Cardiac septum (tissue), 1 donor: ENCODE results near the gene CNOT6. TPM values are rescaled to one million over a fixed set of nuclear protein-coding genes. Genes with fewer than 3 reads are reported as not detected.
A peak's percentile ranks its signal among the peaks of the same experiment; 100 is the strongest.
"Not testable (repeated sequence)": the region's sequence is repeated elsewhere in the genome, so short reads cannot be mapped to it uniquely, and the experiment has no call there.

Experiments
- DNase-seq: peaks from one replicate; pipeline ENCODE4 v3.0.0-alpha.2; 2020; ENCODE audit warnings: low spot score
- intact Hi-C: fragments of 100-400 bp; cut with DNase I; formaldehyde crosslinking; loops from one replicate; pipeline ENCODE4 v1.14.0; 2022
- long read RNA-seq: library from polyadenylated mRNA; unstranded; transcript quantifications from one replicate; pipeline ENCODE4 v2.0.0, GENCODE V29; 2021
- total RNA-seq: library from RNA; stranded (reverse); fragmentation: NEBNext Ultra II Directional; extraction: Animal tissue kit (Norgen Biotek cat#: 25700); gene quantifications from one replicate; pipeline ENCODE4 v1.2.1, GENCODE V29; 2021
- donor health status: DM: no; HTN: no; CAD: no.

Gene CNOT6
- total RNA-seq, result 18.4 TPM
- long read RNA-seq, full-length matches to known transcripts, result 5 of 11 reads
- long read RNA-seq, partial matches to known transcripts, result 1 of 11 reads
- long read RNA-seq, other reads (novel, unspliced or antisense), result 5 of 11 reads

DNA sequence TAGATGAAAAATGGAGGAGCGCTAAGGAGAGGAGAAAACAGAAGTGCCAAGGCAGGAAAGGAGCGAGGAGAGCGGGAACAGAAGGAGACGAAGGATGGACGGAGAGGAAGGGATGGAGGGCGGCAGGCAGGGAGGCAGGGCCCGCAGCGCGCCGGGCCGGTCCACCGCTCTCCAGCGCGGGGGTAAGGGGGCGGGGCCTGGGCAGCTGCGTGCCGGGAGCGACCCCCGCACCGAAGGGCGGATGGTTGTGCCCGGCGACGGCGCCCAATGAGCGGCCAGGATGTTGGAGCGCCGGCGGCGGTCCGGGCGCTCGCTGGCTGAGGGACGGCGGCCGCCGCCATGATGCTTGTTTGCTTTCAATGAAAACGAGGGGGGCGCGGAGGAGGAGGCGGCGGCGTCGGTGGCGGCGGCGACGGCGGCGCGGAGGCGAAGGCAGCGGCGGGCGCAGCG, at the start of gene CNOT6:
TSS of gene CNOT6 (plus strand) at position 320 of the 450 bp plus-strand sequence. CDS start 34,898 bp downstream, outside the sequence.
- DNase-seq, result peak; percentile 96
- intact Hi-C loops, result no loop called here

DNA sequence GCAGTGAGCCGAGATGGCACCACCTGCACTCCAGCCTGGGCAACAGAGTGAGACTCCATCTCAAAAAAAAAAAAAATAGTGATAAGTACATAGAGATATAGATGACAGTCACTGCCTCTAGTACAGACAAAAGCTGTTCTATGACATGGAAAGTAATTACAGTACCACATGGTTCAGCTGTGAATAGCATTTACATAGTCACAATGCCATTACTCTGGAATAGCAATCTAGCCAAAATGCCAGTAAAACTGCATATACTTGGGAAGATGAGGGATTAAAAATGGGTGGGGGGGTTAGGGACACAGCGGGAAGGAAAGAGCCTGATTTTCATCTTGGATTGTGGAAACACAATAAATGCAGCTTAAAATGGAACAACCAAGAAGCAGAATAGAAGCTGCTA, 39.4 kb upstream of the CNOT6 start:
- intact Hi-C loops, result no loop called here
- no peak for DNase-seq

DNA sequence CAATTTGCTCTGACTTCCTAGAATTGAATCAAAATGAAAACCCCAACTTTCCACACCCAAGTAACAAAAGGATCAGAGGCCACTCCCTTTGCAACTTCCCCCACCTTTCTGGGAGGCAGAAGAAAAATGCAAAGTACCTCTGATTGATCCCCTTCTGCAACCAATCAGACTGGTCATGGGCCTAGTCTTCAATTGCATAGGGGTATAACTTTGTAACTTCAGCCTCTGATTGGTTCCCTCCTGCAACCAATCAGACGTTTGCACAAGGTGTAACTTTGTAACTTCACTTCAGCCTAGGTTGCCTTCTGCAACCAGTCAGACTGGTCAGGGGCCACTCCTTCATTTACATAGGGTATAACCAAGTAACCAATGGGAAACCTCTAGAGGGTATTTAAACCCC, 38.3 kb upstream of the CNOT6 start:
- no peak for DNase-seq
- intact Hi-C loops, result no loop called here

DNA sequence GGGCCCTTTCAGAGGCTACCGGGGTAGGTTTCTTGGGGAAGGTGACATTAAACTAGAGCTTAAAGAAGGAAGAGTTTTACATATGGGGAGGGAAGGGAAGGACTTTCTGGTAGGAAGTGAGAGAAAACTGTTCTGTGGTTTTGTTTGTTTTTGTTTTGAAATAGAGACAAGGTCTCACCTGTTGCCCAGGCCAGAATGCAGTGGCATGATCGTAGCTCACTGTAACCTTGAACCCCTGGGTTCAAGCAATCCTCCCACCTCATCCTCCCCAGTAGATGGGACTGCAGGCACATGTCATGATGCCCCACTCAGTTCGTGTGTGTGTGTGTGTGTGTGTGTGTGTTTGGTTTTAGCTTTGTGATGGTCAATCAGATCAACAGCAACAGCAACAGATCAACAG, 37.4 kb upstream of the CNOT6 start:
- intact Hi-C loops, result no loop called here
- DNase-seq, result no peak

DNA sequence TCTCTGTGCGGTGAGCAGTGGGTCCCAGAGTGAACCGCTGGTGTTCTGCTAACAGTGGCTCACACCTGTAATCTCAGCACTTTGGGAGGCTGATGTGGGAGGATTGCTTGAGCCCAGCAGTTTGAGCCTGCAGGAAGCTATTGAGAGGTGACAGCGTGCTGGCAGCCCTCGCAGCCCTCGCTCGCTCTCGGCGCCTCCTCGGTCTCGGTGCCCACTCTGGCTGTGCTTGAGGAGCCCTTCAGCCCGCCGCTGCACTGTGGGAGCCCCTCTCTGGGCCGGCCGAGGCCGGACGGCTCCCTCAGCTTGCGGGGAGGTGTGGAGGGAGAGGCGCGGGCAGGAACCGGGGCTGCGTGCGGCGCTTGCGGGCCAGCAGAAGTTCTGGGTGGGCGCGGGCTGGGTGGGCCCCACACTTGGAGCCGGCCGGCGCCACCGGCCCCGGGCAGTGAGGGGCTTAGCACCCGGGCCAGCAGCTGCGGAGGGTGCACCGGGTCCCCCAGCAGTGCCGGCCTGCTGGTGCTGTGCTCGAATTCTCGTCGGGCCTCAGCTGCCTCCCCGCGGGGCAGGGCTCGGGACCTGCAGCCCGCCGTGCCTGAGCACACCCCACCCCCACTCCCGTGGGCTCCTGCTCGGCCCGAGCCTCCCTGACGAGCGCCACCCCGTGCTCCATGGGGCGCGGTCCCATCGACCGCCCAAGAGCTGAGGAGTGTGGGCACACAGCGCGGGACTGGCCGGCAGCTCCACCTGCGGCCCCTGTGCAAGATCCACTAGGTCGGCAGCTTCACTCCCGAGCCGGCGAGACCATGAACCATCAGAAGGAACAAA, 35.1 kb upstream of the CNOT6 start:
- DNase-seq, intact Hi-C loops: not testable (repeated sequence)

DNA sequence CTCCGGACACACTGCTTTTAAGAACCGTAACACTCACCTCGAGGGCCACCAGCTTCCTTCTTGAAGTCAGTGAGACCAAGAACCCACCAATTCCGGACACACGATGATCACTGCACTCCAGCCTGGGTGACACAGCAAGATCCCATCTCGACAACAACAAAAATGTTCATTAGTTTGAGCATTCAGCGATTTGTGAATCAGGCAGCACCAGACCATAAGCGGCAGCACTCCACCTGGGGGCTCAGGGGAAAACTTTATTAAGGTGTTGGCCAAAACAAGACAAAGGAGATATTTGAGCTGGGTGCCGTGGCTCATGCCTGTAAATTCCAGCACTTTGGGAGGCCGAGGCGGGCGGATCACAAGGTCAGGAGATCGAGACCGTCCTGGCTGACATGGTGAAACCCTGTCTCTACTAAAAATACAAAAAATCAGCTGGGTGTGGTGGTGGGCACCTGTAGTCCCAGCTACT, 34.5 kb upstream of the CNOT6 start:
- DNase-seq, intact Hi-C loops: not testable (repeated sequence)

DNA sequence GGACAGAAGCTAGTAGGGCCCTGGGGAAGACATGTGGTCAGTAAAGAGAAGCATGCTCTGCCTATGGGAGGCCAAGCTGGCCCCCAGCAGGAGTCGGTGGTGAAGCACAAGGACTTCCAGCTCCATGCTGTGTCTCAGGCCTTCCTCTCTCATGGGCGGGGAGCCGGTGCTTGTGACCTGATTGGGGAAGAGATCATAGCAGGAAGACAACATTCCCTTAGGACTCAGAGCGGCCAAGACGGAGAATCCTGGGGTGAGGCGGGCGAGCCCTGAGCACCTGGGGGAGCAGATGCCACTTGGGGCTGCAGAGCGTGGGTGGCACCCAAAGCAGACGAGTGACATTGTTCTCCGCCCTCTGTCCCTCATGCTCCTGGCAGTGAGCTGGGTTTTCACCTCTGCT, 33.3 kb upstream of the CNOT6 start:
- intact Hi-C loops, result no loop called here
- DNase-seq, result no peak

DNA sequence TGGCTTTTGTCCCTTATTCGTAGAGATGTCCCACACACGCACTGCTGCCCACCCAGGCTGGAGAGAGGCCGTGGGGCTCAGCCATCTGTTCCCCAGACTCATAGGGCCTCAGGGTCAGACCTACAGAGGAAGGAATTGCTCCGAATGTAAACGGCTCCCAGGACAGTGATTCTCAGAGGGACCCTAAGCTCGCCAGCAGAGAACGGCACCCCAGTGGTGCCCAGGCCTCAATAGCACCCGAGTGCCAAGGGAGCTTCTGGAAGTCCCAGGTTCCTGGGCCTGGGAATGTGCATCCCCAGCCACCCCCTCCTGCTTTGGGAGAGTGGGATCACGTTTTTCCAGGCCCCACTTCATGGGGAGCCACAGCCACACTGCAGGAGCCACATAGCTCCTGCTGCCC, 32.9 kb upstream of the CNOT6 start:
- intact Hi-C loops, result no loop called here
- no peak for DNase-seq

DNA sequence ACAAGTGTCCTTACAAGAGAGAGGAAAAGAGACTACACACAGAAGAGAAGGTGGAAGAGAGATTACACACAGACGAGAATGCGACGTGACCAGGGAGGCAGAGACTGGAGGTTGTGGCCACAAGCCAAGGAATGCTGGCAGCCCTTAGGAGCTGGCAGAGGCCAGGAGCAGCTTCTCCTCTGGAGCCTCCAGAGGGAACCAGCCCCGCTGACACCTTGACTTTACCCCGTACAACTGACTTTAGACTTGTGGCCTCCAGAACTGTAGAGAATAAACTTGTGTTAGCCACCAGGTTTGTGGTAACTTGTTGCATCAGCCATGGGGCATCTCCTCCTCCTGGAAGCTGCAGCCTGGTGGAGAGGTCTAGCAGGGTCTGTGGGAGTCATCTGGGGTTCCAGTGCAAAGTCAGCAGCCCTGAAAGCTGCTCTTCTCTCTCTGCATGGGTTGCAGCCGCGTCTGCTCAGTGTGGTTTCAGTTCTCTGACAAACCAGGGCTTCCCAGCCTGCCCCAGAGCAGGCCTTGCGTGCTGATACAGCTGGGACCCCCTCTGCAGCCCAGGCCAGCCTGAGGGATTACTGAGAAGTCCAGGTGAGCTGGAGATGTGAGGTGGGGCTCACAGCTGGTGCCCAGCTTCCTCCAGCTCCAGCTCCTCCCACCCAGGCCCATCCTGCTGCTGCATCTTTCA, 30.8 kb upstream of the CNOT6 start:
- intact Hi-C loops, result no loop called here
- DNase-seq, result no peak

DNA sequence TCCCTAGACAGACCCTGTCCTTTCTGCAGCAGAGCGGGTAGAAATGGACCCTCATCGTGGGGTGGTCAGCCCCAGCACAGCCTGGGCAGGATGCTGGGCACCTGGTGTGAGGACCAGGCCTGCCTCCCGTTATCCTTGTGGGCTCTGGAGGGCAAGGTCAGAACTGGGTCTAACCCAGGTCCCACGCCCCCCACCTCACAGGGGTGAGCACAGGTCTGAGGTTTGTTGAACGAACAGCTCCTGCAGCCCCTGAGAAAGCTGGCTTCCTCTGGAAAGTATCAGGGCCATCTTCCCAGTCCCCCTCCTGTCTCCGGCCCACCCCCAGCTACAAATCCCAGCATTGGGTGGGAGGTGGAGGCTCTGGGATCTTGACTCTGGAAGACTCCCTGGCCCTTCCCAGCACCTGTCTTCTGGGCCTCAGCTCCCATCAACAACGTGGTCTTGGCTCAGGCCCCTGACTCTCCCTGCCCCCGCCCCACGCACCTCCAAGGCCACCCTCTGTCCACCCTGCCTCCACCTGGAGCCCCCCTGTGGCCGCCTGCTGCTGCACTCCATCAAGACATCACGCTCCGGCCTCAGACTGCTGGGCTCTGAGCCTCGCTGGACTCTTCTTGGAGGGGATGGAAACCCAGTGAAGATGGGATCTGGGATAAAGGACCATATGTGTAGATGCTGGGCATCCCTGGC, 30.1 kb upstream of the CNOT6 start:
- intact Hi-C loops, result no loop called here
- DNase-seq, result no peak

DNA sequence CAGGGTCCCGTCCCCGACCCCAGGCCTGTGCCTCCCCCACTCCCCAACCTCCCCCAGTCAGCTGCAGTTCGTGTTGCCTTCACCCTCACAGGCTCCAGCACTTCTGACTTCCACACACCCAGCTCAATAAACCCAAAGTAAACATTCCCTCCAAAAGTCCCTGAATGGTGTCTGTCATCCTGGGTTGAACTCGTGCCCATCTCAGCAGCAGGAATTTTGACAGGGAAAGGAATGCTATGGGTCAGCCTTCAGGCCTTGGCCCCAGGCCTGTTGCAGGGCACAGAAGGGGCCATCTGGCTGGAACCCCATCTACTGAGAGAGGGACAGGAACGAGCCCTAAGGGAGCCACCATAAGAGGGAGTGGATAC, 29.6 kb upstream of the CNOT6 start:
- no peak for DNase-seq
- intact Hi-C loops, result no loop called here

DNA sequence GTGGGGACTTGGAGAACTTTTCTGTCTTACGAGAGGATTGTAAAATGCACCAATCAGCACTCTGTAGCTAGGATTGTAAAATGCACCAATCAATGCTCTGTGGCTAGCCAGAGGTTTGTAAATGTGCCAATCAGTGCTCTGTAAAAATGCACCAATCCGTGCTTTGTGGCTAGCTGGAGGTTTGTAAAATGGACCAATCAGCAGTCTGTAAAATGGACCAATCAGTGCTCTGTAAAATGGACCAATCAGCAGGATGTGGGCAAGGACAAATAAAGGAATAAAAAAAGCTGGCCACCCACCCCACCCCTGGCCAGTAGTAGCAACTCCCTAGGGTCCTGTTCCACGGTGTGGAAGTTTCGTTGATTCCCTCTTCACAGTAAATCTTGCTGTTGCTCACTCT, 29.1 kb upstream of the CNOT6 start:
- intact Hi-C loops, DNase-seq: not testable (repeated sequence)

DNA sequence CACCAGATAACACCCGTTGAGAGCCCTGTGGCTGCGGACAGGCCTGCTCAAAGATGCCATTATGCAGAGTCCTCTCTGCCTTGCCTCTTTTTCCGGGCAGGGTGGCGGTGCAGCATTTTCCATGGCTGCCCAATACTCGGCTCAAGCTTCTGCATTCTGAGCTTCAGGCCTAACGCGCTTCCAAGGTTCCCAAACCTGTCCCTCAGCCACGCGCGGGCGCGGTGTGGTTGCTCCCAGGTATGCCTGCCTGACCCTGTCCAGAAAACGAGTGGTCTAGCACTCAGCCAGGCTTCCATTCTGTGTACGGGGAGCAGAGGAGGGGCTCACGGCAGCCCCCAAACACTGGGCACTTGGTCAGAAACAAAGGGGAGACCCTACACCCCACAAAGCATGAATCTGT, 27.9 kb upstream of the CNOT6 start:
- intact Hi-C loops, result no loop called here
- DNase-seq, result peak; percentile 62

DNA sequence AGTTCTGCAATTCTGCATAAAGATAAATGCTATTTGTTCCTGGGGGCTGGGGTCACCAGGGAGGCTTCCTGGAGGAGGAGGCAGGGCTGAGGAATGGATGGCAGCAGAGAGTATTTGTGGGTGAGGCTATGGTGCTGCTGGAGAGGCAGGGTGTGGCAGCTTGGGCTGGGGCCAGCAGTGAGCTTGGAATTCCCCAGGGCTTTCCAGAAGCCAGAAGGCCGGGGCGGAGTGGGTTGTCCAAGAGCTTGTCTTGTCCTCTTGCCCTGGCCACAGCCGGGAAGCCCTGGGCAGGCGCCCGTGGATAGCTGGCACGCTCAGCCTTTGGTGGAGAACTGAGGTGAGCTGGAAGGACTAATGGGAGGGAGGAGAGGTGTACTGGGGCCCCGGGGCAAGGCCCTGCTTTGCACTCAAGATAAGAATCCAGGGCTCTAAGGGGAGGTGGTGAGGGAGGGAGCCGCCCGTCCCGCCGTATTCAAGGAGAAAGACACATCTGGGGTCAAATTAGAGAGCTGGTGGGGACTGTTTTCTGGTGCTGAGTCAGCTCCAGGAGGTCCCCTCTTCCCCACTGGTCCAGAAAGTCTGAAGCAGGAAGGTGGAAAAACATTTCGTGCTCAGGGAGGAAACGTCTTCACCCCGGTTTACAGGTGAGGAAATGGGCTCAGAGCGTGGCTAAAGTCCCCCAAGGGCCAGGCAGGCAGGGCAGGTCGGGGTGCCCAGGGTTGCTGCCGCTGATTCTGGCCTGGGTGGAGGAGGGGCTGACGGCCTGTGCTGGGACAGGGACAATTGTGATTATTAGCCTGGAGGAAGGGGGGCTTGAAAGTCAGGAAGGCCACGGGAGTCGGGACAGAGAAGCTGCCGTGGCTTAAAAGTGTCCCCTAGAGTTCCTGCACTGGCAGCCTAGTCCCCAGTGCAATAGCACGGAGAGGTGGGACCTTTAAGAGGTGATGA, 26.9 kb upstream of the CNOT6 start:
- intact Hi-C loops, result no loop called here
- peak; percentile 69 for DNase-seq

DNA sequence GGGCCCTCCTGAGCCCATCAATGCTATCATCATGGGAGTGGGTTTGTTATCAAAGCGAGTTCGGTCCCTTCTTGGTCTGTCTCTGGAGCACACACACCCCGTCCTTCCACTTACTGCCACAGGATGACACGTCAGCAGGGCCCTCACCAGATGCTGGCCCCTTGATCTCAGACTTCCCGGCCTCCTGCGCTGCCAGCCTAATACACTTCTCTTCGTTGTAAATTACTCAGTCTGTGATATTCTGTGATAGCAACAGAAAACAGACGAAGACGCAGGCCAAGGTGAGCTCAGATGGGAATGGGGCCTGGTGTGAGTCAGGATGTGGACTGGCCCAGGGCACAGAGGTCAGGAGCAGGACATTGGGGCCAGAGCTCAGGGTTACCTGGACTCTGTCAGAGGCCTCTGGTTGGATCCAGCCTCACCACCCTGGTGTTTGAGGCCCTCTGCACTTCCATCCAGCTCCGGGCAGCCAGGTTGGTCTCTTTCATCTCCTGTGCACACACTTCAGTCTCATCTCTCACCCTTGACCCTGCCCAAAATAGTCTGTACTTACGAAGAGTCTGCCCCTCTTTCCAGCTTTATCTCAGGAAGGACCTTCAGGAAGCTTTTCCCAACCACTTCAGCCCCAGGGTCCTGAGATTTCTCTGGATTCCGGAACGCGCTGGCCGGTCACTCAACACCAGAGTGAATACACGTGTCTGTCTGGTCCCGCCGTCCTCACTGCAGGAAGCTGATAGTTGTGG, 26.0 kb upstream of the CNOT6 start:
- DNase-seq, result peak; percentile 69
- intact Hi-C loops, result no loop called here

DNA sequence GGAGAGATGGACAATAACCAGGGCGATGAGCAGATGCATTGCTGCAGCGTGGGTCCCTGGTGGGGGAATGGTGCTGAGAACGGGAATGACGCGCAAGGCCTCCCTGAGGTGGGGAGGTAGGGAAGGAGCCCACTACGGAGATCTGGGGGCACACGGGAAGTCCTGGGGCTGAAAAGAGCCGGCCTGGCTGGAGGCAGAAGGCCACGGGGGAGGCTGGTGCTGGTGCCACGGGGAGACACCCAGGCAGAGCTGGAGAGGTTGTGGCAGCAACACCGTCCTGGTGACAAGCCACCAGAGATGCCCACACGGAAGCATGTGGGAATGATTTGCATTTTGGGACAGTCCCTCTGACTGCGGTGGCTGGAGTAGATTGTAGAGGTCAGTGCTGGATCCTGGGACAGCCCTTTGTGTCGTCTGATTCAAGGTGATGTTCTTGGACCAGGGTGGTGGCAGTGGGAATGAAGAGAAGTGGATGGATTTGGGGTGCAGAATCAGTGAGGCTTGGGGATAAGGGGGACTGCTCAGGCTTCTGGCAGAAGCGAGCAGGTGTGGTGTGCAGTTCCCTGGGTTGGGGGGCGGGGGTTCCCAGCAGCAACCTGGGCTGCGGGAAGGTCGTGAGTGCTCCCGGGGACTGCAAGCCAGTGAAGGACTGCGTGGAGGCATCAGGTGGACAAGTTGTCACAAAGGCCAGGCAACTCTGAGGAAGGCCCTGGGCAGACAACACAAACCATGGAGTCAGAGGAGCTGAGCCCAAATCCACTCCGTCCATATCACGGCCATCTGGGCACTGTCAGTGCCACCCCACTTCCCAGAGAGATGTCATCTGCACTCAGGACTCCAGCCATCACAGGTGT, 25.2 kb upstream of the CNOT6 start:
- DNase-seq, result peak; percentile 56
- intact Hi-C loops, result no loop called here

DNA sequence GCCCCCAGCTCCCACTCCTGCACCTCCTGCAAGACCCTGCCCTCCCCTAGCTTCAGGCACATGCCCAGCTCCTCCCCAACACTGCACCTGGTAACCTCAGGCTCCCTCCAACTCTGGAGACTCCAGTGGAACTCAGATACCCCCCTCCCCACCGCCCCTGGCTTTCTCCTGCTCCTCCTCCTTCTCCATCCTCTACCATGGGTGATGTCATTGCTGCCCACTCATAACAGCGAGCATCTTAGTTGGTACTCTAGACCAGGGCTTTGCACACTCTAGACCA, 24.7 kb upstream of the CNOT6 start:
- DNase-seq, result peak; percentile 57
- intact Hi-C loops, result no loop called here

DNA sequence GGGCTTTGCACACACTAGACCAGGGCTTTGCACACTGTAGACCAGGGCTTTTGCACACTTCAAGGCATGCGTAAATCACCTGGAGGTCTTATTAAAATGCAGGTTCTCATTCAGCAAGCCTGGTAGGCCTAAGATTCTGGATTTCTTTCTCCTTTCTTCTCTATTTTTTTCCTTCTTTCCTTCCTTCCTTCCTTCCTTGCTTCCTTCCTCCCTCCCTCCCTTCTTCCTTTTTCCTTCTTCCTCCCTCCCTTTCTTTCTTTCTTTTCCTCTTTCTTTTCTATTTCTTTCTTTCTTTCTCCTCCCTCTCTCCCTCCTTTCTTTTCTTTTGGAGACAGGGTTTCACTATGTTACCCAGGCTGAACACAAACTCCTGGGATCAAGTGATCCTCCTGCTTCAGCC, 24.3 kb upstream of the CNOT6 start:
- intact Hi-C loops, result loop anchor here (5.0 kb wide), 1 partner anchor 343 kb away; no protein-coding TSS in a partner anchor

More for the DNA sequence above, 24.3 kb upstream of the CNOT6 start:
- DNase-seq, result no peak
